ENCODE measurements around the gene GAS6.

The GAS6 gene

DNA sequence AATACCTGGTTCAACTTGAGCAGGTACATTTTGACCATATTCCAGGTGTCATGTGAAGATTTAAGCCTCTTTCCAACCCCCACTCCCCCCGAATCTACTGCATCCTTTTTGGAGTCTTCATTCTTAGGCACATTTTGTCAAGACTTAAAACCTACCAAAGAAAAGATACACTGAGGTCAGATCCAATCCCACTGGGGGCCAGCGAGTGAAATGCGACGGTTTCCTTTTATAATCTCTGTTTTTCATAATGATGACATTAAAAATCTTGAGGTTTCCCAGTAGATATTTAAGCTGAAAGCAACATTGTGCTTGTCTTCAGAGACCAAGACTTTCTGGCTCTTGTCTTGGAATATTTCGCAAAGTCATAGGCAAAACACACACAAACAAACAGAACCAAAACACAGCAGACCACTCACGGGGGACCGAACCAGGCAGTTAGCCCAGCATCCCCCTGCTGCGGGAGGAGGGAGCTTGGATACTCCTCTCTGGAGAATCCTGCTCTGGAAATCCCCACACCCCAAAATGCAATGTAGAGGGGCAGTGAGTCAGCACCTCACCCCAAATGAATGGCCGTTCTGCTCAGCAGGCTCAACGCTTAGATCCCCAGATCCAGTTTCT lies 506 bp upstream of the GAS6 start:
- DNase-seq, result no peak

DNA sequence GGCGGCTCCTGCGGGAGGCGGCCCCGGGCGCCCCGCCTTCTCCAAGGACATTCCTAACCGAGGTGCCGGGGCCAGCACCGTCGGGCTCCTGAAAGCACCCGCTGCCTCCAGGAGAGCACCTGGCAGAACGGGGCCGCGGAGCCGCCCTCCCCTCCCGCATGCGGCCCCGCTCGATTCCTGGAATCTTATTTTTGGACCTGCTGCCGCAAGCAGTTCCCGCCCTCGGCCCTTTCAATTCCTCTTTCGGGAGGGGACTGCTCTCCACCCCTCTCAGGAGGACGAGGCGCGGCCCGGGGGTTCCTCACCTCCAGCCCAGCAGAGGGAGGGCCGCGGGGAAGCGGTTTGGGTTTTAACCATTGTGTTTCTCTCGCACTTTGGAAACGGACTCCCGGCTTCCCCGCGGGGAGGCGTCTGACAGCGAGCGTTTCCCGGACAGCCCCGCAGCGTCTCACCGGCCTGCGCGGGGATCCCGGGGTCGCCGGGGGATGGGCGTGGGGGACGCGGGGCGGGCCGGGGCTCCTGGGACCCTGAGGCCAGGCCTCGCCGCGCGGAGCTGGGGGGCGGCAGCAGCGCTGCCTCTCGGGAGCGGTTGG lies 849 bp downstream of the GAS6 start:
- no peak for DNase-seq

DNA sequence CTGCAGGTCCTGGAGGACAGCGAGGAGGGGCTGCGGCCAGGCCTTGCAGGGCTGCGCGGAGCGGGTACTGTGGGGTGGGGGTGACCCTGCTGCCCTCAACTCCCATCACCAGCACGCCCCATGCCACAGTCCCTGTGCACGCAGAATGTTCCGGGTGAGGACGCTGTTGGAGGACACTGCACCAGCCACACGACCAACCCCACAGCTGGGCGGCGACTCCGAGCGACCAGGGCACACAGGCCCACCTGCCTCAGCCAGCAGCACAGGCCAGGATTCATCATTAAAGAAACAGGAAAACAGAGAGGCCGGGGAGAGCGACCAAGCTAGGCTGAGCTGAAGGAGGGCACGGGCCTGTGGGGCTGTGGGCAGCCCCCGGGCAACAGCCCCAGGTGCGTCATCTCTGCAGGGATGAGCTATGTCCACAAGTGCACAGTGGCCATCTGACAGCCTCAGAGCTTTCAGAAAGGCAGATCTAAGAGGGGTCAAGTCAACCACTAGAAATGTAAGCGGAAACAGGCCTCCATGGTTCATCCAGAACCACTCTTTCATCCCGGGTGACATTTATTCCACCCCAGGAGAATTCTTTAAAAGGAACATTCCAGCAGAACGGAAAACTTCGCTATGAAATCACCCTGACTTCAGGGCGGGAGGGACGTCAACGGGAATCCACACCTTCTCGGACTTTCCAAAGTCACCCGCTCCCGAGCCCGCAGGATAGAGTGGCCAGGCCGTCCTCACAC lies 1.5 kb downstream of the GAS6 start:
- DNase-seq, result no peak

DNA sequence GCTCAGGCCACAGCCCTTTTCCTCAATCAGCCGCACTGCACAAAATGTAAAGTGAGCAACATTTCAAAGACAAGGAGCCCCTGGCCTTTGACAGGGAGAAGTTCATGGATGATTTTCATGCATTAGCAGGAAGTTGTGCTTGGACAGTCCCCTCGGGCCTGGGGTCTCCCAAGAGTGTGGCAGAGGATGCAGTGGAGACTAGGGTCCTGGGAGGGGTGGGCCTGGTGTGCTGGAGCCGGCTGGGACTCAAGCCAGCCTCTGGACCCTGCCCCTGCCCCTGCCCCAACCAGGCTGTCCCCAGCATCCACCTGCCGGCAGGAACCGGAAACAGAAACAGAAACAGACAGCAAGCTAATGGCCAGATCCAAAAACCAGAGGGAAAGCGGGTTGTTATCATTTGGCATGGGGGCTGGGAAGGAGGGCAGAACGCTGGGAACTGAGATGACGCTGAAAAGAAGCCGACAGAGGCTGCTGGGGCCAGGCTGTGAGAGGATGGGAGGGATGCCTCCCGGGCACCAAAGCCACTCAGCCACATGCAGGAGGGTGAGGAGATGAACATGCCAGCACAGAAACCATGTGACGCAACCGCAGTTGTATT lies 2.3 kb downstream of the GAS6 start:
- DNase-seq, result no peak

DNA sequence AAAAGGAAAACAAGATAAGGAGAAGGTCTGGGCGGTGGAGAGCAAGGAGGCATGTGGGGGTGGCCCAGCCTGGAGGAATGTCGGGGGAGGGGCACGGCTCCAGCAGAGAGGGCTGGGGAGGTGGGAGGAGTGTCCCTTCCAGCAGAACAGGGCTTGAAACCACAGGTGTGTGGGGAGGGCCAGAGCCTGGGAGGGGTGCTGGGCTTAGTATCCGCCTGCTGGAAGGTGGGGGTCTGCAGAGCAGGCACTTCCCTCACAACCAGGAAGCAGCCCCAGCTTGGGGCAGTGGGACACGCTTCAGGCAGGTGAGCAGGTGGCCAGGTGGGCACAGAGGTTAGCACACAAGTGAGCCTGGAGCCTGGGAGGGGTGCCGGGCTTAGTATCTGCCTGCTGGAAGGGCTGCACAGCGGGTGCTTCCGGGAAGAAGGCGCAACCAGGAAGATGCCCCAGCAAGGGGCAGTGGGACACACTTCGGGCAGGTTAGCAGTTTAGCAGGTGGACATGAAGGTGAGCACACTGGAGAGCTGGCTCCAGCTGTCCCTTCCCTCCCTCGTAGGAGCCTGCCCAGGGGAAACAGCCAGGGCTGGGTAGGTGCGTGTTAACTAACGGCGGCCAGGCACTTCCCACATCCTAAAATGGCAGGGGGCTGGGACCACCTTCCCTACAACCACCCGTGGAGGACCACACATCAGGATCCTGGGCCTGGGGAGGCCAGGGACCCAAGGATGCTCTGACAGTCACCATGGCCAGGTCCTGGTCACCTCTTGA lies 3.0 kb downstream of the GAS6 start:
- DNase-seq, result no peak

DNA sequence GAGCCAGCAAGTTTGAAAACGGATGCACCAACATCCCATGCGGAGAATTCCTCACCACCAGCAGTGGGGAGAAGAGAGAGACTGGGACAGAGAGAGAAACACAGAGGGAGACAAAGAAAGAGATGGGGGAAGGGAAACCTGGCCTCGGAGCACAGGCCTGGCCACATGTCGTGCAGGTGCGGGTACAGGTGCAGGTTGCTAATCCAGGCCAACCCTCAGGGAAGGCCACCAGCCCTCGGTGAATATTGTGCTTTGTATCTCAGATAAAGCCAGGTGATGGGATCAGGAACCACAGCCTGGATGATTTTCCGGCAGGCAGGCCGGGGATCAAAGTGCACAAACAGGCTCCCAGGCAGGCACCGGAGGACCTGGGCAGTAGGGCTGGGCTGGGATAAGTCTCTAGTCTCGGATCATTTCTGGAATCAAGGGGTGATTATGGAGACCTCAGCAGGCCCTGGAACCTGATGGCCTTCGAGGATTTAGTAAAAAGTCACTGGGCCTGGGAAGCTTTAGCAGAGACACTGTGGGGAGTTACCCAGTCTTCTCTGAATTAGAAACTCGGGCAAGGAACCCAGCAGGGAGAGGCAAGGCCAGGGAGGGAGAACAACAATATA lies 3.7 kb downstream of the GAS6 start:
- no peak for DNase-seq

DNA sequence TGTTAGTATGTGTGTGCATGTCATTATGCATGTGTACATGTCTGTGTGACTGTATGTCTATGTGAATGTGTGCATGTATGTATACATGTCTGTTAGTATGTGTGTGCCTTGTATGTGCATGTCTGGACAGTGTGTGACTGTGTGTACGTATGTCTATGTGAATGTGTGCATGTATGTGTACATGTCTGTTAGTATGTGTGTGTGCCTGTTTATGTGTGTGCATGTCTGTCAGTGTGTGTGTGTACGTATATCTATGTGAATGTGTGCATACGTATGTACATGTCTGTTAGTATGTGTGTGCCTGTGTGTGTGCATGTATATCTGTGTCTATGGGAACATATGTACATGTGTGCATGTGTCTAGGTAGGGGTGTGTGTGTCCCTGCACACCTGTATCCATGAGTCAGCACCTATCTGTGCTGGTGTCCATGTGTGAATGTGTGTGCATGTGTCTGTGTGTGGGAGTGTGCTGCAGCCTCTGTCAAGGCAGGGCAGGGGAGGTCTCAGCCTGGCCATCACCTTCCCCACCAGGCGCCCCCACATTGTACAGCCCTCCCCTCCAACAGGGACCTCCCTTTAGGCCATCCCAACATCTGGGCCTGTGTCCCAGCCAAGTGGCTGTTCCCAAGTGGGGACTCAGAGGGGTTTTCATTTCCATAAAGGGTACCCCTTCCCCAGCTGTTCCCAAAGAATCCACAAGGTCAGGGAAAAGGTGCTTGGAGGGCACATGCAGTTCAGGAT lies 4.4 kb downstream of the GAS6 start:
- no peak for DNase-seq

DNA sequence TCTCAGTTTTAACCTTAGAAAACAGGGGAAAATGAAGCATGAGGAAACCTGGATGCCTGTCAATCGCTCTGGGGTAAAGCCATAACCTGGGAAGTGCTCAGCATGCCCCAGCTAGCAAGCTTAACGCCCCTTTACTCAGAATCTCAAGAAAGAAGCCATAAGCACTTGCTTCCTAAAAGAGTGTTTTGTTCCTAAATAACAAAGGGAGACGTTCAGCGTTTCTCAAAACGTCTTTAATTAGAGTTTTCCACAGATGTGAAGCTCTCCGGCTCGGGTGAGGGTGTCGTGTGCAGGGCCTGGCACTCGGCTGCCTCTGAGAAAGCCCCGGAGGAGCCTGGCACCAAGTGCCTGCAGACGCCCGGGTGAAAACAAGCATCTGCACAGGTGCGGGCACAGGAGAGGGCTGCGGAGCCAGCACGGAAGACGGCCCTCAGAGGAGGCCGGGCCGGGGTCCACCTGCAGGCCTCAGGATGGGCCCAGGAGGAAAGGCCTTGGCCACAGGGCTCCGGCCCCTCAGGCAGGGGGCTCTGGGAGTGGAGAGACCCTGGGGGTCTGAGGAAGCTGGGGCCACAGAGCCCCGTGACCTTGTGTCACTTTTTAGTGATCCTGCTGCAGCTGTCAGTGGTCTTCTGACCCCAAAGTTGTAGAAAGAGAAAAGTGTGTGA lies 6.2 kb downstream of the GAS6 start:
- DNase-seq, result no peak

DNA sequence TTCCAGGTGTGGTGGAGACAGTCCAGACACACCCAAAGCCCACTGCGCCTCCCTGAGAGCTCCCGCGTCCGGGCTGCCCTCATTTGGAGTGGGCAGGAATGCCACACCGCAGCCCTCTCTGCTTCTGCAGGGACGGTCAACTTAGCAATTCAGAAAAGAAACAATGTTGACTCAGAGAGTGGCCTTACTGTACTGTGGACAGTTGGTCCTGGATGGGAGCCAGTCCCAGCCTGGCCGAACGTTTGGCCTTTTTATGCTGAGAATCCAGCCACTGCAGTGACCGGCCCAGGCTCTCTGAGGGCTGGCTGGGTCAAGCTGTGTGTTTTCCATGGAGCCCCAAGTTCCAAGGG lies 7.2 kb downstream of the GAS6 start:
- no peak for DNase-seq

DNA sequence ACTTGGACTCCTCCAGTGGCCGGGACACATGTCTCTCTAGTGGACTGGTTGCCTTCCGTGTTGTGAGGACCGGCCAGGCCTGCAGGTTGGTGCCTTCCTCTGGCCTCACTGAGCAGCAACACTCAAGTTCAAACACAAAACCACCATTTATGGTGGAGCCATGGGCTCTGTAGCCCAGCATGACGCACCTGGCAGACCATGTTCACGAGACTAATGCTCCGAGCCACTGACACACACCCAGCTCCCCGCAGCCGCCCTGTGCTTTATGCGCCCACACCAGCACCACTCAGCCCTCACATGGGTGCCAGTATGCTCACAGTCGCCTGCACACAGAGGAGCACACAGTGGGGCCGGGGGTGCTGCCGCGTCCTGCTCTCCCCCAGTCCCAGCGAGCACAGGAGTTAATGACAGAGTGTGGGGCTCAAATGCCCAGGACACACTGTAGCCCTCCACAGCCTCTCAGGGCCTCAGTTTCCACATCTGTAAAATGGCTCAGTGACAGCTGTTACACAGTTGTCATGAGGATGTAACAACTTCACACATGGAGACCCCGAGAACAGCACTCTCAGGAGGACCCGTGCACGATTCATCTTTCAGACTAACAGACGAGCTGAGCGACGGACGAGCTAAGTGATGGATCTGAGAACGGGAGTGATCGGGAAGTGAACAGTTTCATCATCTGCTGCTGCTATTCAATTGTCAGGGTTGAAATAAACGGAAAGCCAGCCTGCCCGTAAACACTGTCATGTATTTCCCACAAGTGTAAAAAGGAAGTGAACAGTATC lies 7.8 kb downstream of the GAS6 start:
- no peak for DNase-seq

DNA sequence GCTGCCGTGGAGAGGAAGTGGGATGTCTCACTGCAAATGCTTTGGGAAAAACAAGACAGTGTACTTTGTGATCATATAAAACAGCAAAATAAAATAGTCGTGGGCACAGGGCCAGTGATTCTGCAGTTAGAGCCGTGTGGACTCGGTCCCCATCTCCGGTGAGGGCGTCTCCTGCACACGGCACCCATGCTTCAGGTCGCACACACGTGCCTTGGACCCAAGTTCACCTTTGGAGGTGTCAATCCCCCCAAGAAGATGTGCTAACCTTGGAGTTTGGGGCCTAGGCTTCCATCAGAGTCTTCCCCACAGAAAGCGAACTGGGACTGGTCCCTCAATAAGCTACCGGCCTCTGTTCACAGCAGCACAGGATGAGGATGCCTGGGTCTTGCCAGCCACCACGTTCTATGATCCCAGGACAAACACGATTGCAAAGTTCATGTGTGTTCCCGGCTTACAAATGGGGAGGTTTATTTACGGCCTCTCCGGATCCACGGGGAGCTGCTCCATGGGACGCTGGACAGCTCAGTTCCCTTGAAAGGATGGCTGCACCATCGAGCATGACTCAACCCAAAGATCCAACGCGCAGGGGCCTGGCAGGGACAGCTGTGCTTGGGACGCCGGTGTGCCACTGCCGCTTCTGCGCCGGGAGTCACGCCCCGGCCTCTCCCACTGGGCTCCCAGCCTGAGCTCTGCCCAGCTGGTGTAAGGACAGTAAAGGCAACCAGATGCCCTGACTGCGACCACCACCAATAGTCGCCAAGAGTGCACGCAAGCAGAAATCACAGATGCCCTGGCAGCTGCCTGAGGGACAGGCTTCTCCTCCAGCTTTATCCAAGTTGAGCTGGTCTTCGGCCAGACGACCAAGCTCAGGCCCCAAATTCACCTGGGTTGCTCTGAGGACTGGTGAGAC lies 8.6 kb downstream of the GAS6 start:
- DNase-seq, result no peak

DNA sequence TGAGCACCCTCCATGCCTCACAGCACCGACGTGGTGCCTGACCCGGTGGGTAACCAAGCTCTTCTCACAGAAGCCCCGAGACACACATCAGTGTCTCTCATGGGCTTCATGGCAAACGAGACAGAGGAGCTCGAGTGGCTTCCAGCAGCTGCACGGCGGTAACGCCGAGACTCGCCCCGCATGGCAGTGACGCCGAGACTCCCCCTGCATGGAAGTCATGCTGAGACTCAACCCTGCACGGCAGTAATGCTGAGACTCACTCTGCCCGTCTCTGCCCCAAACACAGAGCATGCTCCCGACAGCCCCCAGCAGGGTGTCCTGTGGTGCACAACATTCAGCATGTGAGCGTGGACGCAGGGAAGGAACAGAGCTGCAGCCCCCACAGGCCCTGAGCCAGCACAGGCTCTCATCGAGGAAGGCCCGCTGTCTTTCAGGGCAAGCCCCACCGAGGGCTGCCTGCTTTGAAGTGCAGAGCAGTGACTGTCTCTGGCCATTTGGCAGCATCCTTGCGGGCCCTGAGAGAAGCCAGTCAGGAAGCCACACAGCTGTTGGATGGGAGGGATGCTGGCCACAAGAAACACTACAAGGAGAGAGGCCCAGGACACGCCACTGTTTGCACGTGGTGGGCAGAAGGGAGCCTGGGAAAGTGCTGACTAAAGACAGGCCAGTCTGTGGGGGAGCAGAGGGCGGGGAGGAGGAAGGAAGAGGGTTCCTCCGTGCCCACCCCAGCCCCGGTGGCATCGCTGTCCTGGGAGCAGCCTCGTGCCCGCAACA lies 9.5 kb downstream of the GAS6 start:
- no peak for DNase-seq

DNA sequence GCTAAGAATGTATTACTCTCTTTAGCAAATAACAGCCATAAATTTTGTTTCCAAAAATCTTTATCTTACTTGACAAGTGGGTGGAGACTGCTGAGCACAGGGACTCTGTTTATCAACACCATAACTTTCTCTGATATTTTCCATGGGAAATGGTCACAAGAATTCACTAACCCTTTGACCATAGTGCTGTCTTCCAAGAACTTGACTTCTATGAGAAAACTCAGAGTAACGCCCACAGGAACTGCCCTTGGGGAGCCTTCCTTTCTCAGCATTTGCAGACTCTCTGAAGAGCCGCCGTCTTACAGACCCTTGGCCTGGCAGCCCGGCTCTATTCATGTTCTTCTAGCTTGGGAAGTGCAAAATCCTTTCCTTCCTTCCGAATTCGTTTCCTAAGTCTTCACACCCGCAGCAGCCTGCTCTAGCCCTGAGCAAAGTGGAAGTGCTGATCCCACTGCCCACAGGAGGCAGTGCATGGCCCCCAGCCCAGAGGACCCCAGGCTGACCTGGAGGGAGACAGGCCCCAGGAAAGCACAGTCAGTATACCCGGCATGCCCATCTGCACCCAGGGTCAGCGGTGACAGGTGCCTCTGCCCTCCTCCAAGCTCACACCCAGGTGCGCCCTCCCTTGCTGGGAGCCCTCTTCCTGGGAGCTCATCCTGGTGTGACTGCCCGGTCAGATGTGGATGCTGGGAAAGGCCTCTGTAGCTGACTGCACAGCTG lies 10.2 kb downstream of the GAS6 start:
- no peak for DNase-seq

DNA sequence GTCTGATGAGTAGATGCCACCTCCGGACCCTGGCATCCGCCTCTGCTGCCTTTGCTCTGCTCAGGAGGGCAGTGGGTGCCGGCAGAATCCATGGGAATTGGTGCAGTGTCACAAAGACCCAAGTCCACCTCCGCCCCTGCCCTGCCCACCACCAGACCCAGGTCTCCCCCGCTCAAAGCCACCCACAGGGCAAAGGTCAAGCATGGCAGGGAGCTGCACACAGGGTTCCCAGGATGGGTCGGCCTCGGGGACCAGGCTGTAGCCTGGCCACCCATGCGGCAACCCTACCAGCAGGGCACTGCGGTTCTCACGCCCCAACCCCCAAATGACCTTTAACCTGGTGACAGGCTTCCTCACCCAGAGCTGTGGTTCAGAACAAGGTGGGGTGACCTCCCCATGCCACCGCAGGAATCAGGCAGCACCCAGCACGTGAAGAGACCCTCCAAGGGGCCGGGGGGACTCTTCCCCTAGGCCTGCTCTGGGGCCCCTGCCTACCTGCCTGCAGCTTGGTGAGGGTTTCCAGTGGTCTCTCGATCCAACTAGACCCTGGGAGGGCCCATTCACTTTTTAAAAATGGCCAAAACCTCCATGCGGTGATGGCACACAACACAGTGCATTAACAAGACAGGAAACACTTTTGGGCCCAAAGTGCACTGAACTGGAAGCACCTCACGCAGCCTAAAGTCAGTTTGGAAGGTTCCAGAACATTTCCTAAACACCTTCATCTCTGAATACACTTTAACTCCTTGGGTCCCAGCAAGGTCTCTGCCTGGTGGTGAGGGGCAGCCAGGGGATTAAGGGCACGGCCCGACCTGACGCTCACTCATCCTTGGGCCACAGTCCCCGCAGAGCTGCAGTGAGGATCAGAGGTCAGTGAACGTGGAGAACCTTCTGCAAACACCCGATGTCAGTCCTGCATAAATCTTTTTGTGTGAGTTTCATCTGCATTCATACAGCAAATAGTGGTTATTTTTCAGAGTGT lies 11.0 kb downstream of the GAS6 start:
- no peak for DNase-seq

DNA sequence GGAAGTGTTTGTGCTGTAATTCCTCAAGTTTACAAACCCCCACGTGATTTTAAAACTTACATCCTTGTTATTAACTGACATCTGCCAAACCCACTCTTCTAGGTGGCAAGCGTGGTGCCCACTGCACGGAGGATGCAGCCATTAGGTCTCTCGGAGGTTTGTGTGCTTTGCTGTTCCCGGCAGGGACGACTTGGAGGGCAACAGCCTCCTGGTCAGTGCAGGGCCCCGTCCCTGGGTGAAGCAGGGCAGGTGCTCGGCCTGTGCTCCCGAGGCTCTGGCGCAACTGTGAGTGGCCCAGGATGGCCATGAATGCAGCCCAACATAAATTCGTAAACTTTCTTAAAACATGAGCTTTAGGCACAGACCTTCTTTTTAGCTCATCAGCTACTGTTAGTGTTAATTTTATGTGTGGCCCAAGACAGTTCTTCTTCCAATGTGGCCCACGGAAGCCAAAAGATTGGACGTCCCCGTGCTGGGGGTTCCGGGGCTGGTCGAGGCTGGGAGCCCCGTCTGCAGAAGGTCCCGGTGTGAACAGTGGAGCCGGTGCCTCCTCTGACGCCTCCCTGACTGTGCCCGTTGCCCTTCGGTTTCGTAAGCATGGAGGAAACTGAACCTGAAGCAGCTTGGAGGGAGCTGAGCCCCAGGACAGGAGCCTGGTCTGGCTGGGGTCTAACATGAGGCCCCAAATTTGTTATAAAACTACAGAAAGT lies 11.9 kb downstream of the GAS6 start:
- DNase-seq, result no peak

DNA sequence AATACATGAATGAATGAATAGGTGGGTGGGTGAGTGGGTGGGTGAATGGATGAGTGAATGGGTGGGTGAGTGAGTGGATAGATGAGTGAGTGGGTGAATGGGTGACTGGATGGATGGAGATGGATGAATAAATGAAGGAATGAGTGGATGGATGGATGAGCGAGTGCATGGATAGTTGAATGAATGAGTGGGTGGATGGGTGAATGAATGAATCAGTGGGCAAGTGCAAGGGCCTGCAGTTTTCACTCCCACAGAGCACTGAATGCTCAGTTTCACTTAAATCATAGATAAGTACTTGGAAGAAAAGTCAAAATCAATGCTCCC lies 12.4 kb downstream of the GAS6 start:
- DNase-seq, result no peak

All from AML-193 (cell line).